Prostate gland (tissue), 2 donors: ENCODE results near the gene SLC9A6. TPM values are rescaled to one million over a fixed set of nuclear protein-coding genes. Genes with fewer than 3 reads are reported as not detected.
"Not testable (repeated sequence)": the region's sequence is repeated elsewhere in the genome, so short reads cannot be mapped to it uniquely, and the experiment has no call there.

ENCODE experiments used
- DNase-seq: peaks from one replicate; pipeline ENCODE4 v3.0.0-alpha.2; 2019; ENCODE audit warnings: low spot score
- H3K27ac ChIP-seq, 2 donors: fragments of 200-600 bp; sonication (generic); 2 replicates each; pipeline ENCODE4 v1.5.1; 2017 to 2019
- H3K27me3 ChIP-seq: fragments of 200-600 bp; sonication (generic); replicated peaks from 2 replicates; pipeline ENCODE4 v1.5.1; 2019; ENCODE audit not compliant: insufficient read depth
- H3K36me3 ChIP-seq, 2 donors: fragments of 200-600 bp; sonication (generic); 1 replicate in 1 of 2; 2 replicates in 1 of 2; pipeline versions ENCODE4 v1.5.1 to v1.8.1; 2017 to 2019
- H3K4me1 ChIP-seq: fragments of 200-600 bp; sonication (generic); replicated peaks from 2 replicates; pipeline ENCODE4 v1.5.1; 2019
- H3K4me3 ChIP-seq, 2 donors: fragments of 200-600 bp; sonication (generic); 2 replicates each; pipeline ENCODE4 v1.5.1; 2017 to 2019
- H3K9me3 ChIP-seq: fragments of 200-600 bp; sonication (generic); 2 replicates; pipeline ENCODE4 v1.5.1; 2017
- POLR2A ChIP-seq: fragments of 450-650 bp; IDR thresholded peaks from one replicate; pipeline ENCODE4 v1.6.1; 2016; ENCODE audit warnings: antibody characterized with exemption, mild to moderate bottlenecking
- POLR2AphosphoS5 ChIP-seq: sonication (generic); formaldehyde crosslinking; IDR thresholded peaks from one replicate; pipeline ENCODE4 v1.6.1; 2017; ENCODE audit warnings: antibody characterized with exemption
- WGBS: methylation state at CpG from one replicate; pipeline ENCODE4 v1.1.5; 2018; 5-methylcytosine and 5-hydroxymethylcytosine counted together
- intact Hi-C: fragments of 100-400 bp; cut with DNase I; formaldehyde crosslinking; loops from one replicate; pipeline ENCODE4 v1.14.2; 2022
- total RNA-seq, 2 donors: library from RNA; depleted of rRNA; stranded (reverse); fragments of >200 nt; gene quantifications; one replicate each; pipeline ENCODE4 v1.1.0, GENCODE V29; 2016
- TF ChIP-seq, protein P1 (sequence below), 4 experiments: fragments of 200-600 bp in 2 of 4; fragments of 450-650 bp in 2 of 4; sonication (generic) in 2 of 4; IDR thresholded peaks; 1 replicate in 3 of 4; 2 replicates in 1 of 4; pipeline ENCODE4 v1.5.1; 2016 to 2019; ENCODE audit warnings: antibody characterized with exemption in 4 of 4, mild to moderate bottlenecking in 2 of 4, moderate library complexity in 2 of 4

The SLC9A6 gene
- total RNA-seq, 2 donors from 2014 or later = 7.4 to 14.5 TPM

DNA sequence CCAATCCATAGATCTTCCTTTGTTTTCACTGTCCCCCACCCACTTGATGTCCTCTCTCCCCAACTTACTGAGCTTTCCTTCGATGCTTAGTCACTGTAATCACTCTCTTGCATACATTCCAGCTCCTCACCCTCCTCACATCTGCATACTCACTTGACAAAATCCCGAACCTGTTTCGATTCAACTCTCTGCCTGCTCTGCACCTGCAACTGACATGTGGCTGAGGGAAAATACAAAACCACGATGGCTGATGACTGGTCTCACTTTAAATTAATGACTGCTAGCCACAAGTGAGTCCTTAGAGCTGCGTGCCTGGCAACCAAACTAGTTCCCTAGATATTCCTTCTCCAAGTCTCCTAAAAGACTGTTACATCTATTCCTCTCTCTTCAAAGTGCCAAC is 91.7 kb downstream of the SLC9A6 start:
- no peak for TF ChIP-seq POLR2A
- TF ChIP-seq POLR2AphosphoS5 = no peak
- TF ChIP-seq, protein P1, sequence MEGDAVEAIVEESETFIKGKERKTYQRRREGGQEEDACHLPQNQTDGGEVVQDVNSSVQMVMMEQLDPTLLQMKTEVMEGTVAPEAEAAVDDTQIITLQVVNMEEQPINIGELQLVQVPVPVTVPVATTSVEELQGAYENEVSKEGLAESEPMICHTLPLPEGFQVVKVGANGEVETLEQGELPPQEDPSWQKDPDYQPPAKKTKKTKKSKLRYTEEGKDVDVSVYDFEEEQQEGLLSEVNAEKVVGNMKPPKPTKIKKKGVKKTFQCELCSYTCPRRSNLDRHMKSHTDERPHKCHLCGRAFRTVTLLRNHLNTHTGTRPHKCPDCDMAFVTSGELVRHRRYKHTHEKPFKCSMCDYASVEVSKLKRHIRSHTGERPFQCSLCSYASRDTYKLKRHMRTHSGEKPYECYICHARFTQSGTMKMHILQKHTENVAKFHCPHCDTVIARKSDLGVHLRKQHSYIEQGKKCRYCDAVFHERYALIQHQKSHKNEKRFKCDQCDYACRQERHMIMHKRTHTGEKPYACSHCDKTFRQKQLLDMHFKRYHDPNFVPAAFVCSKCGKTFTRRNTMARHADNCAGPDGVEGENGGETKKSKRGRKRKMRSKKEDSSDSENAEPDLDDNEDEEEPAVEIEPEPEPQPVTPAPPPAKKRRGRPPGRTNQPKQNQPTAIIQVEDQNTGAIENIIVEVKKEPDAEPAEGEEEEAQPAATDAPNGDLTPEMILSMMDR (IDR thresholded peaks at IDR 0.05) = no peak
- Histone ChIP-seq H3K27me3 (no peaks in the 10 kb centered on the region), H3K4me1 (no peaks in the 10 kb centered on the region), H3K27ac (no peak overlapping the region), H3K36me3 (no peaks in the 10 kb centered on the region), H3K4me3 (no peak overlapping the region), H3K9me3 (no peaks in the 10 kb centered on the region)
- DNase-seq = no peak
- WGBS = 51% methylated on average over 5 of the region's 5 CpGs
- intact Hi-C loops = no loop called here

DNA sequence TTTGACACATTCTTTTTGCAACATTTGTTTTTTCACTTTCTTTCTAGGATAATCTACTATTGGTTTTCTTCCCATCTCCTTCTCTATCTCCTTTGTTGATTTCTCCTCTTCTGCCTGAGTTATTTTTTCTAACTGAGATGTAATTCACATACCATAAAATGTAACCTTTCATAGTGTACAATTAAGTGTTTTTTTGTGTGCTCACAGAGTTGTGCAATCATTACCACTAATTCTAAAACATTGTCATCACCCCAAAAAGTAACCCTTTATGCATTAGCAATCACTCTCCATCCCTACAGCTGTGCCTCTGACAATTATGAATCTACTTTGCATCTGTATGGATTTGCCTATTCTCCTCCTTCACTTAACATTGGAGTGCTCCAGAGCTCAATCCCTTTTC is 95.5 kb downstream of the SLC9A6 start:
- intact Hi-C loops = no loop called here
- Histone ChIP-seq H3K4me3 (no peak overlapping the region), H3K27ac (no peak overlapping the region), H3K4me1 (no peaks in the 10 kb centered on the region), H3K27me3 (no peaks in the 10 kb centered on the region), H3K9me3 (no peaks in the 10 kb centered on the region), H3K36me3 (no peaks in the 10 kb centered on the region)
- TF ChIP-seq POLR2A = no peak
- TF ChIP-seq POLR2AphosphoS5 = no peak
- TF ChIP-seq, protein P1 (IDR thresholded peaks at IDR 0.05) = no peak
- DNase-seq = no peak

DNA sequence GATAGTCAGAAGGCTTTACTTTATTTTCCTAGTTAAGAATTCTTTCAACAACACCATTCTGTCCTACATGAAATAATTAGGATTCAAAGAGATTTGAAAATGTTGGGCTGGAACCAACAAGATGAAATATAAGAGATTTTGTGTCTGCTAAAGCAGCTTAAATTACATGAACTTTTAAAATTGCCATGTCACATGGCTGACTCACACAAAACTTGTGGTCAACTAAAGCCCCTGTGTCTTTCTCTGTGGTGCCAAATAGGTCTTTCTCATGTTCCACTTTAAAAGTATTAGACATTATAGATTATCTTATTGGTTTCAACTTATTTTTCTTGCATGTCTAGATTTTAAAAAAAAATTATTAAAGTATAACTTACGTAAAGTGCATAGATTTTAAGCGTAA is 101.3 kb downstream of the SLC9A6 start:
- Histone ChIP-seq H3K27ac (no peak overlapping the region), H3K4me1 (no peaks in the 10 kb centered on the region), H3K4me3 (no peak overlapping the region), H3K36me3 (no peaks in the 10 kb centered on the region), H3K9me3 (no peaks in the 10 kb centered on the region), H3K27me3 (no peaks in the 10 kb centered on the region)
- WGBS = 90% methylated on average over 2 of the region's 2 CpGs
- no peak for DNase-seq
- TF ChIP-seq POLR2A (no peak), POLR2AphosphoS5 (no peak)
- TF ChIP-seq, protein P1 (IDR thresholded peaks at IDR 0.05) = no peak
- intact Hi-C loops = no loop called here

DNA sequence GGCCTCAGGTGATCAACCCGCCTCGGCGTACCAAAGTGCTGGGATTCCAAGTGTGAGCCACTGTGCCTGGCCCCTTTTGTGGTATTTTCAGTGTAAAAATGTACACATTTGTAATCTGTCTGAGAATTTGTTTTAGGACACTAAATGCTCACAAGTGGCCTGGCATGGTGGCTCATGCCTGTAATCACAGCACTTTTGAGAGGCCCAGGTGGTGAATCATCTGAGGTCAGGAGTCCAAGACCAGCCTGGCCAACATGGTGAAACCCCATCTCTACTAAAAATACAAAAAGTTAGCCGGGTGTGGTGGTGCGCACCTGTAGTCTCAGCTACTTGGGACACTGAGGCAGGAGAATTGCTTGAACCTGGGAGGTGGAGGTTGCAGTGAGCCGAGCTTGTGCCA is 106.7 kb downstream of the SLC9A6 start:
- H3K36me3 ChIP-seq, intact Hi-C loops, H3K27ac ChIP-seq, H3K9me3 ChIP-seq, H3K4me3 ChIP-seq, H3K4me1 ChIP-seq, H3K27me3 ChIP-seq, DNase-seq: not testable (repeated sequence)
- 98% methylated on average over 6 of the region's 6 CpGs for WGBS

DNA sequence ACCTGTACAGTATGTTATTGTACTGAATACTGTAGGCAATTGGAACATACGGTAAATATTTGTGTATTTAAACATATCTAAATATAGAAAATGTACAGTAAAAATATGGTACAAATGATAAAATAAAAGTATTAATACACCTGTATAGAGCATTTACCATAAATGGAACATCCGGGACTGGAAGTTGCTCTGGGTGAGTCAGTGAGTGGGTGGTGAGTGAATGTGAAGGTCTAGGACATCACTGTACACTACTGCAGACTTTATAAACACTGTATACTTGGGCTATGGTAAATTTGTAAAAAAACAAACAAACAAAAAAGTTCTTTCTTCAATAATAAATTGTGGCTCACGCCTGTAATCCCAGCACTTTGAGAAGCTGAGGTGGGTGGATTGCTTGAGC is 109.7 kb downstream of the SLC9A6 start:
- Histone ChIP-seq H3K4me3 (no peak overlapping the region), H3K27ac (no peak overlapping the region), H3K36me3 (no peaks in the 10 kb centered on the region), H3K27me3 (no peaks in the 10 kb centered on the region), H3K9me3 (no peaks in the 10 kb centered on the region), H3K4me1 (no peaks in the 10 kb centered on the region)
- no peak for TF ChIP-seq POLR2A
- DNase-seq = no peak
- intact Hi-C loops = no loop called here
- WGBS = 61% methylated on average over 3 of the region's 3 CpGs

Other genes starting within 250 kb of the SLC9A6 start
- gene CT45A3, start 217.2 kb upstream of the SLC9A6 start, total RNA-seq = 10 to 100 TPM in 1 of 2 donors, not detected in 1; 12.0 TPM
- gene CT45A5, start 199.9 kb upstream of the SLC9A6 start, total RNA-seq = 1 to 10 TPM in 1 of 2 donors, not detected in 1; 1.0 TPM
- gene CT45A6, start 182.6 kb upstream of the SLC9A6 start, total RNA-seq = not detected
- gene CT45A2, start 165.4 kb upstream of the SLC9A6 start, total RNA-seq = not detected
- not detected for gene CT45A7, start 148.2 kb upstream of the SLC9A6 start, total RNA-seq
- not detected for gene CT45A8, start 130.9 kb upstream of the SLC9A6 start, total RNA-seq
- not detected for gene CT45A9, start 113.6 kb upstream of the SLC9A6 start, total RNA-seq
- gene CT45A10, start 92.0 kb upstream of the SLC9A6 start, total RNA-seq = 10 to 100 TPM in 1 of 2 donors, not detected in 1; 13.8 TPM
- gene SAGE1, start 91.7 kb upstream of the SLC9A6 start, total RNA-seq = 1 to 10 TPM in 1 of 2 donors, not detected in 1; 1.8 TPM
- 10 to 100 TPM; 13.7 to 18.3 TPM for gene MMGT1, start 11.4 kb upstream of the SLC9A6 start, total RNA-seq
- gene FHL1, start 162.1 kb downstream of the SLC9A6 start, total RNA-seq = 100 to 1,000 TPM; 246 to 296 TPM